Measurements from ENCODE around the gene CACNA1B.

- TF ChIP-seq CTCF (IDR thresholded peaks at IDR 0.05) (no peak), POLR2A (IDR thresholded peaks at IDR 0.05) (no peak)
Observed at GRCh38 chr9:138007566-138007917, 130.0 kb downstream of the CACNA1B start.

All from vagina (tissue), 2 donors.